Measurements from ENCODE around the gene EEF2K. TPM values are rescaled to one million over a fixed set of nuclear protein-coding genes. Genes with fewer than 3 reads are reported as not detected.

The EEF2K gene
- total RNA-seq, 1 donor from 2014 or later = 22.1 TPM

DNA sequence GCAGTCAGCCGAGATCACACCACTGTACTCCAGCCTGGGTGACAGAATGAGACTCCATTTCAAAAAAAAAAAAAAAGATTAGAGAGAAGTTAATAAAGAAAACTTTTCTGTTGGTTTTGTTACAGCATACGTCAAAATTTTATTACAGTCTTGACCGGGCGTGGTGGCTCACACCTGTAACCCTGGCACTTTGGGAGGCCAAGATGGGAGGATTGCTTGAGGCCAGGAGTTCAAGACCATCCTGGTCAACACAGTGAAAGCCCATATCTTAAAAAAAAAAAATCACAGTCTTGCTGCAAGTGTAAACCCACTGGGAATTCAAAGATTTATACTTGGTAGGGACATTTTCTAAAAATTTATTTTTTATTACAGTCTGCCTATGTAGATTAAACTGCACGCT lies 84.9 kb downstream of the EEF2K start:
- H3K9me3 Mint-ChIP-seq = no peaks in the 10 kb centered on the region
- TF ChIP-seq, protein P1, sequence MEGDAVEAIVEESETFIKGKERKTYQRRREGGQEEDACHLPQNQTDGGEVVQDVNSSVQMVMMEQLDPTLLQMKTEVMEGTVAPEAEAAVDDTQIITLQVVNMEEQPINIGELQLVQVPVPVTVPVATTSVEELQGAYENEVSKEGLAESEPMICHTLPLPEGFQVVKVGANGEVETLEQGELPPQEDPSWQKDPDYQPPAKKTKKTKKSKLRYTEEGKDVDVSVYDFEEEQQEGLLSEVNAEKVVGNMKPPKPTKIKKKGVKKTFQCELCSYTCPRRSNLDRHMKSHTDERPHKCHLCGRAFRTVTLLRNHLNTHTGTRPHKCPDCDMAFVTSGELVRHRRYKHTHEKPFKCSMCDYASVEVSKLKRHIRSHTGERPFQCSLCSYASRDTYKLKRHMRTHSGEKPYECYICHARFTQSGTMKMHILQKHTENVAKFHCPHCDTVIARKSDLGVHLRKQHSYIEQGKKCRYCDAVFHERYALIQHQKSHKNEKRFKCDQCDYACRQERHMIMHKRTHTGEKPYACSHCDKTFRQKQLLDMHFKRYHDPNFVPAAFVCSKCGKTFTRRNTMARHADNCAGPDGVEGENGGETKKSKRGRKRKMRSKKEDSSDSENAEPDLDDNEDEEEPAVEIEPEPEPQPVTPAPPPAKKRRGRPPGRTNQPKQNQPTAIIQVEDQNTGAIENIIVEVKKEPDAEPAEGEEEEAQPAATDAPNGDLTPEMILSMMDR (IDR thresholded peaks at IDR 0.05; ENCODE audit: unreplicated experiment) = no peak
- H3K27me3 Mint-ChIP-seq (ENCODE audit: low read depth) = no peaks in the 10 kb centered on the region
- DNase-seq (ENCODE audit: low spot score in 2 of 2, unreplicated experiment in 2 of 2) = no peak
- no peaks in the 10 kb centered on the region for H3K4me1 Mint-ChIP-seq
- no peaks in the 10 kb centered on the region for H3K36me3 Mint-ChIP-seq
- H3K4me3 Mint-ChIP-seq = no peak overlapping the region
- H3K27ac Mint-ChIP-seq = no peak overlapping the region

DNA sequence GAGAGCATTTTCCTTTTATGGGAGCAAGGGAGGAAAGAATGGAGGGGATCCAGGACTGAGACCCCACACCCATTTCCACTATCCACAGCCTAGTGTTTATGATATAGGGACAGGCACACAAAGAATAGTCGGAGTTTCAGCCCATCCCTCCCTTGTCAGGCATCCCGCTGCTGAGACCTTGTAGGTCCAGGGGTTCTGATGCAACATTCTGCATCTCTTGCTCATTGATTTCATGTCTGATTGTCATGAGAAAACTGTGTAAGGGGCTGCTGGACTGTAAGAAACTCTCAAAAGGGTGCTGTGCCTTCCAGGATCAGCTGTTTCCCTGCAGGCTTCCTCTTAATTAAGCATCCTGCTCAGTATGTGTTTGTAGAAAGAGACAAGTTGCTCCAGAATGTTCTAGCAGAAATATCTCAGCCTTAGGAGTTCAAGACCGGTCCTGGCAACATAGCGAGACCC lies 85.8 kb downstream of the EEF2K start:
- DNase-seq (ENCODE audit: low spot score in 2 of 2, unreplicated experiment in 2 of 2) = no peak
- Mint-ChIP-seq H3K36me3 (no peaks in the 10 kb centered on the region), H3K27me3 (ENCODE audit: low read depth) (no peaks in the 10 kb centered on the region), H3K4me1 (peaks cover 2% of the 10 kb centered on the region), H3K9me3 (no peaks in the 10 kb centered on the region), H3K27ac (no peak overlapping the region), H3K4me3 (no peak overlapping the region)
- TF ChIP-seq, protein P1 (IDR thresholded peaks at IDR 0.05; ENCODE audit: unreplicated experiment) = no peak

DNA sequence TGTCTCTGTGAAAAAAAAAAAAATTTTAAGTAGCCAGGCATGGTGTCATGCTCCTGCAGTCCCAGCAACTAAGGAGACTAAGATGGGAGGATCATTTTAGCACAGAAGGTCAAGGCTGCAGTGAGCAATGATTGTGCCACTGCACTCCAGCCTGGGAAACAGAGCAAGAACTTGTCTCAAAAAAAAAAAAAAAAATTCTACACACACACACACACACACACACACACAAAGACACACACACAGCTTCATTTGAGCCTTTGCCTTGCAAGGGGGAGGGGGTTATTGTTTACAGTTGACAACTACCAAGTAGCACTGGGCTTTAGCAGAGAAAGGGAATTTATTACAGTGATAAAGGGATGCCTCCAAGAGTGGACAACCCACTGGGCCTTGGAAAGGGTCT lies 86.2 kb downstream of the EEF2K start:
- H3K27me3 Mint-ChIP-seq (ENCODE audit: low read depth) = no peaks in the 10 kb centered on the region
- H3K4me1 Mint-ChIP-seq = peaks cover 2% of the 10 kb centered on the region
- no peaks in the 10 kb centered on the region for H3K9me3 Mint-ChIP-seq
- no peak overlapping the region for H3K27ac Mint-ChIP-seq
- no peaks in the 10 kb centered on the region for H3K36me3 Mint-ChIP-seq
- no peak for DNase-seq (ENCODE audit: low spot score in 2 of 2, unreplicated experiment in 2 of 2)
- H3K4me3 Mint-ChIP-seq = no peak overlapping the region
- TF ChIP-seq, protein P1 (IDR thresholded peaks at IDR 0.05; ENCODE audit: unreplicated experiment) = no peak

DNA sequence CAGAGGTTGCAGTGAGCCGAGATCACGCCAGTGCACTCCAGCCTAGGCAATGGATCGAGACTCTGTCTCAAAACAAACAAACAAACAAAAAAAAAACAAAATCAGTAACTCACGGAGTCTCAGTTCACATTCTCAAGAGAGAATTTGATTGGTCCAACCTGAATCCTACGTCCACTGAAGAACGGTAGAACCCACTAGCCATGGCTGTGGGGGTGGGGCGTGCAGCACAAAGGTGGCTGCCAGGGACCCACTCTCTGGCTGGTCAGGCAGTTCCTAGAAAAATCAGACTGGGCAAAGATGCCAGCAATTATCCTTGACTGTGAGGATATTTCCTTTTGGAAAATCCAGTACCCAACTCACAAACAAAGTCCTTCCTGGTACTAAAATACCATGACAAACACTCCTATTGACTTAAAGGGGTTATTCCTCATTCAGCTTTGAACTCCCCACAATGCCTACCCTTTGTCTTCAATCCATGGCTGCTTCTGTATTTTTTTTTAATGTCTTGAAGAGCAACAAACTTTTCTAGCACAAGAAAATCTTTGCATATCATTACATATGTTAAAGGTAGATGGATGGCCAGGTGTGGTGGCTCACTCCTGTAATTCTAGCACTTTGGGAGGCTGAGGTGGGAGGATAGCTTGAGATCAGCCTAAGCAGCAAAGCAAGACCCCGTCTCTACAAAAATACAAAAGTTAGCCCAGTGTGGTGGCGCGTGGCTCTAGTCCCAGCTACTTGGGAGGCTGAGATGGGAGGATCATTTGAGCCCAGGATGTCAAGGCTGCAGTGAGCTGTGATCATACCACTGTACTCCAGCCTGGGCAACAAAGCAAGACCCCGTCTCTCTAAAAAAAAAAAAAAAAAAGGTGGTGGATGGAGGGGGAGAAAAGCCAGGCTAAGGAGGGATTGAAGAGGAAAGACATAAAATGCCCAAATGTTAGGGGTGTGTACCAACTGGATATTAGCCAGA lies 87.3 kb downstream of the EEF2K start:
- Mint-ChIP-seq H3K4me3 (no peak overlapping the region), H3K4me1 (peaks cover 2% of the 10 kb centered on the region), H3K36me3 (no peaks in the 10 kb centered on the region), H3K27ac (no peak overlapping the region), H3K9me3 (no peaks in the 10 kb centered on the region), H3K27me3 (ENCODE audit: low read depth) (no peaks in the 10 kb centered on the region)
- TF ChIP-seq, protein P1 (IDR thresholded peaks at IDR 0.05; ENCODE audit: unreplicated experiment) = no peak
- no peak for DNase-seq (ENCODE audit: low spot score in 2 of 2, unreplicated experiment in 2 of 2)

DNA sequence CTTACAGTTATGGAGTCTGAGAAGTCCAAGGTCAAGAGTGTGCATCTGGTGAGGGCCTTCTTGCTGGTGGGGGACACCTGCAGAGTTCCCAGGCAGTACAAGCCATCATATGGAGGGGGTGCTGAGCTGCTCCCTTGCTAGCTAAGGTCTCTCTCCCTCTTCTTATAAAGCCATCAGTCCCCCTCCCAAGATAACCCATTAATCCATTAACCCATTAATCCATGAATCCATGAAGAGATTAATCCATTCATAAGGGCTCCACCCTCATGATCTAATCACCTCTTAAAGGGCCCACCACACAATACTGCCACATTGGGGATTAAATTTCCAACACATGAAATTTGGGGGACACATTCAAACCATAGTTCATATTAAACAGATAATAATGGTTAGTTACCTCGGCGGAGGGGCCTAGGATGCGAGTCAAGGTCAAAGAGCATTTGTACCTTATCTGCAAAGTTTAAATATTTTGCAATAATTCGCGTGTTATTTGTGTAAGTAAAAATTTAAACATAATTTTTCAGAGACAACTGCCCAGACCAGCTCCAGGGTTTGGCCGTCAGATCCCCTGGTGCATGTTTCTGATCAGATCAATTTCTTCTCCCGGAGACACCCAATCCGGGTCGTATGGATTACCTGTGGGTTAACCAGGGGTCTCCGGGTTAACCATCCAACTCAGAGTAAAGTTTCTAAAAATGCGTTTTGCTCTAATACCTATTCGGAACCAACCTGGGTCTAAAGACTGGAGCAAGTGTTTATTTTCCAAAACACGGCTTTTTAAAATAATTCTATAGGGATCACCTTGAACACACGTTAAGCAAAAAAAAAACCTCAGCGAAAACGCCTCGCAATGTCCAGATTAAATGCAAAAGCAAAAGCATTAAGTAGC lies 90.4 kb downstream of the EEF2K start:
- no peaks in the 10 kb centered on the region for H3K27me3 Mint-ChIP-seq (ENCODE audit: low read depth)
- no peaks in the 10 kb centered on the region for H3K9me3 Mint-ChIP-seq
- no peaks in the 10 kb centered on the region for H3K36me3 Mint-ChIP-seq
- peak overlapping the region; percentile 94 for H3K4me3 Mint-ChIP-seq
- H3K4me1 Mint-ChIP-seq = peaks cover 10% of the 10 kb centered on the region
- peak overlapping the region; percentile 99 for H3K27ac Mint-ChIP-seq
- no peak for DNase-seq (ENCODE audit: low spot score in 2 of 2, unreplicated experiment in 2 of 2)
- TF ChIP-seq, protein P1 (IDR thresholded peaks at IDR 0.05; ENCODE audit: unreplicated experiment) = no peak
